SK-N-SH treated with all-trans-retinoic acid at 6 μM for 48 hours (cell line): ENCODE results near the gene KLHDC8B.

Source experiments
- ARNTL ChIP-seq: fragments of 450-650 bp; formaldehyde crosslinking; IDR thresholded peaks from 2 replicates; pipeline ENCODE4 v1.5.0; 2020; ENCODE audit warnings: low read depth, mild to moderate bottlenecking, moderate library complexity, borderline replicate concordance
- BACH2 ChIP-seq: fragments of 250-450 bp; sonication (Bioruptor Pico); IDR thresholded peaks from 2 replicates; pipeline ENCODE4 v1.9.0; 2021; ENCODE audit warnings: mild to moderate bottlenecking, borderline replicate concordance
- CSRNP3 ChIP-seq: fragments of 250-450 bp; sonication (Bioruptor Pico); IDR thresholded peaks from 2 replicates; pipeline ENCODE4 v1.5.1; 2021; ENCODE audit warnings: mild to moderate bottlenecking, moderate library complexity
- ESRRG ChIP-seq: fragments of 250-450 bp; sonication (Bioruptor Pico); IDR thresholded peaks from 2 replicates; pipeline ENCODE4 v1.6.1; 2021; ENCODE audit warnings: mild to moderate bottlenecking
- POU6F1 ChIP-seq: fragments of 250-450 bp; sonication (Bioruptor Pico); IDR thresholded peaks from 2 replicates; pipeline ENCODE4 v1.8.0; 2021; ENCODE audit warnings: low read depth, mild to moderate bottlenecking, moderate library complexity, borderline replicate concordance
- RARB ChIP-seq: fragments of 250-450 bp; sonication (Bioruptor Pico); IDR thresholded peaks from 2 replicates; pipeline ENCODE4 v1.8.0; 2021; ENCODE audit warnings: mild to moderate bottlenecking, moderate library complexity
- SNAI2 ChIP-seq: fragments of 250-450 bp; sonication (Bioruptor Pico); IDR thresholded peaks from 2 replicates; pipeline ENCODE4 v1.5.0; 2020; ENCODE audit warnings: mild to moderate bottlenecking, moderate library complexity
- TOX ChIP-seq: fragments of 250-450 bp; sonication (Bioruptor Pico); IDR thresholded peaks from 2 replicates; pipeline ENCODE4 v1.8.0; 2021; ENCODE audit warnings: mild to moderate bottlenecking, moderate library complexity, borderline replicate concordance
- ZC3H10 ChIP-seq: fragments of 250-450 bp; sonication (Bioruptor Pico); IDR thresholded peaks from 2 replicates; pipeline ENCODE4 v1.5.1; 2021; ENCODE audit warnings: mild to moderate bottlenecking, moderate library complexity
- ZFP3 ChIP-seq: fragments of 250-450 bp; sonication (Bioruptor Pico); IDR thresholded peaks from 2 replicates; pipeline ENCODE4 v1.5.0; 2020; ENCODE audit warnings: mild to moderate bottlenecking, moderate library complexity
- TF ChIP-seq, protein P1 (sequence below): fragments of 250-450 bp; sonication (Bioruptor Pico); IDR thresholded peaks from 2 replicates; pipeline ENCODE4 v1.8.0; 2020; ENCODE audit warnings: mild to moderate bottlenecking, moderate library complexity, borderline replicate concordance
- TF ChIP-seq, protein P2 (sequence below): fragments of 250-450 bp; sonication (Bioruptor Pico); IDR thresholded peaks from 2 replicates; pipeline ENCODE4 v1.5.1; 2020; ENCODE audit warnings: low read depth, mild to moderate bottlenecking, moderate library complexity

- TF ChIP-seq BACH2 (CRISPR knock-in tag): no peak
- TF ChIP-seq ZFP3 (CRISPR knock-in tag): no peak
- TF ChIP-seq ZC3H10 (CRISPR knock-in tag): no peak
- TF ChIP-seq POU6F1: no peak
- TF ChIP-seq, protein P1, sequence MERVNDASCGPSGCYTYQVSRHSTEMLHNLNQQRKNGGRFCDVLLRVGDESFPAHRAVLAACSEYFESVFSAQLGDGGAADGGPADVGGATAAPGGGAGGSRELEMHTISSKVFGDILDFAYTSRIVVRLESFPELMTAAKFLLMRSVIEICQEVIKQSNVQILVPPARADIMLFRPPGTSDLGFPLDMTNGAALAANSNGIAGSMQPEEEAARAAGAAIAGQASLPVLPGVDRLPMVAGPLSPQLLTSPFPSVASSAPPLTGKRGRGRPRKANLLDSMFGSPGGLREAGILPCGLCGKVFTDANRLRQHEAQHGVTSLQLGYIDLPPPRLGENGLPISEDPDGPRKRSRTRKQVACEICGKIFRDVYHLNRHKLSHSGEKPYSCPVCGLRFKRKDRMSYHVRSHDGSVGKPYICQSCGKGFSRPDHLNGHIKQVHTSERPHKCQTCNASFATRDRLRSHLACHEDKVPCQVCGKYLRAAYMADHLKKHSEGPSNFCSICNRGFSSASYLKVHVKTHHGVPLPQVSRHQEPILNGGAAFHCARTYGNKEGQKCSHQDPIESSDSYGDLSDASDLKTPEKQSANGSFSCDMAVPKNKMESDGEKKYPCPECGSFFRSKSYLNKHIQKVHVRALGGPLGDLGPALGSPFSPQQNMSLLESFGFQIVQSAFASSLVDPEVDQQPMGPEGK: no peak
- TF ChIP-seq ESRRG: no peak
- no peak for TF ChIP-seq ARNTL (CRISPR knock-in tag)
- no peak for TF ChIP-seq SNAI2
- TF ChIP-seq RARB: no peak
- TF ChIP-seq, protein P2, sequence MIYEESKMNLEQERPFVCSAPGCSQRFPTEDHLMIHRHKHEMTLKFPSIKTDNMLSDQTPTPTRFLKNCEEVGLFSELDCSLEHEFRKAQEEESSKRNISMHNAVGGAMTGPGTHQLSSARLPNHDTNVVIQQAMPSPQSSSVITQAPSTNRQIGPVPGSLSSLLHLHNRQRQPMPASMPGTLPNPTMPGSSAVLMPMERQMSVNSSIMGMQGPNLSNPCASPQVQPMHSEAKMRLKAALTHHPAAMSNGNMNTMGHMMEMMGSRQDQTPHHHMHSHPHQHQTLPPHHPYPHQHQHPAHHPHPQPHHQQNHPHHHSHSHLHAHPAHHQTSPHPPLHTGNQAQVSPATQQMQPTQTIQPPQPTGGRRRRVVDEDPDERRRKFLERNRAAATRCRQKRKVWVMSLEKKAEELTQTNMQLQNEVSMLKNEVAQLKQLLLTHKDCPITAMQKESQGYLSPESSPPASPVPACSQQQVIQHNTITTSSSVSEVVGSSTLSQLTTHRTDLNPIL (CRISPR knock-in tag): no peak
- no peak for TF ChIP-seq TOX (CRISPR knock-in tag)
- no peak for TF ChIP-seq CSRNP3
Observed at GRCh38 chr3:49158792-49159191, 12.6 kb upstream of the KLHDC8B start.
